ENCODE measurements around the gene RERE. TPM values are rescaled to one million over a fixed set of nuclear protein-coding genes. Genes with fewer than 3 reads are reported as not detected.
"Not testable (repeated sequence)": the region's sequence is repeated elsewhere in the genome, so short reads cannot be mapped to it uniquely, and the experiment has no call there.

The RERE gene
- total RNA-seq, 1 donor from 2014 or later, result 124 TPM

DNA sequence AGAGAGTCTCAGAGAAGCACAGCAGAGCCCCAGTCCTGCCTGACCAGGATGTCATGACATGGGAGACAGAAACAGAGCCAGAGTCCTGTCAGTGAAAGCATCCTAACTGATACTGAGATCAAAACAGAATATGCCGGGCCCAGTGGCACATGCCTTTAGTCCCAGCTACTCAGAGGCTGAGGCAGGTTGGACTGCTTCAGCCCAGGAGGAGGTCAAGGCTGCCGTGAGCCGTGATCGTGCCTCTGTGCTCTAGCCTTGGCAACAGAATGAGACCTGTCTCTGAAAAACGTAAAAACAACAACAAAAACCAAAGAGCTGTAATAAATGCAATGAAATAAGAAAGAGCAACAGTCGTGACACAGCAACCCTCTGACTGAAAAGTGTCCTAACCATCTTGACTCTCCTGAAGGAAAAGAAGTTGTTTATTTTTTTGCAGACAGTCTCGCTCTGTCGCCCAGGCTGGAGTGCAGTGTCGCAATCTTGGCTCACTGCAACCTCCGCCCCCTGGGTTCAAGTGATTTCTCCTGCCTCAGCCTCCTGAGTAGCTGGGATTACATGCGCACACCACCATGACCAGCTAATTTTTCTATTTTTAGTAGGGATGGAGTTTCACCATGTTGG is 310.3 kb downstream of the RERE start:
- H3K9ac ChIP-seq (ENCODE audit: low read length), result no peak overlapping the region
- H3K27me3 Mint-ChIP-seq (ENCODE audit: low read depth, unreplicated experiment), result no peaks in the 10 kb centered on the region
- FAIRE-seq (no peak), DNase-seq (ENCODE audit: low read depth) (no peak)
- no peak overlapping the region for H3K4me3 Mint-ChIP-seq (ENCODE audit: unreplicated experiment)
- peak overlapping the region; percentile 75 for H3K27ac Mint-ChIP-seq (ENCODE audit: unreplicated experiment)
- no peak overlapping the region for H2AFZ ChIP-seq (ENCODE audit: low read depth, low read length)
- H3K79me2 ChIP-seq (ENCODE audit: insufficient read depth, low read length), result peaks cover 2% of the 10 kb centered on the region
- H3K9me3 Mint-ChIP-seq (ENCODE audit: unreplicated experiment), result peaks cover 2% of the 10 kb centered on the region
- H3K36me3 ChIP-seq (ENCODE audit: insufficient read depth, low read length), result no peaks in the 10 kb centered on the region
- H4K20me1 ChIP-seq (ENCODE audit: insufficient read depth, low read length), result no peaks in the 10 kb centered on the region
- H3K4me3 ChIP-seq (ENCODE audit: insufficient read depth, low read depth, low read length), result no peak overlapping the region
- H3K9me3 ChIP-seq (ENCODE audit: insufficient read depth, low read depth, low read length), result no peaks in the 10 kb centered on the region
- peaks cover 10% of the 10 kb centered on the region for H3K4me1 ChIP-seq (ENCODE audit: insufficient read depth, low read length)
- no peak overlapping the region for H3K4me2 ChIP-seq (ENCODE audit: low read length)
- H3K27ac ChIP-seq (ENCODE audit: low read depth, low read length), result no peak overlapping the region
- TF ChIP-seq, protein P1, sequence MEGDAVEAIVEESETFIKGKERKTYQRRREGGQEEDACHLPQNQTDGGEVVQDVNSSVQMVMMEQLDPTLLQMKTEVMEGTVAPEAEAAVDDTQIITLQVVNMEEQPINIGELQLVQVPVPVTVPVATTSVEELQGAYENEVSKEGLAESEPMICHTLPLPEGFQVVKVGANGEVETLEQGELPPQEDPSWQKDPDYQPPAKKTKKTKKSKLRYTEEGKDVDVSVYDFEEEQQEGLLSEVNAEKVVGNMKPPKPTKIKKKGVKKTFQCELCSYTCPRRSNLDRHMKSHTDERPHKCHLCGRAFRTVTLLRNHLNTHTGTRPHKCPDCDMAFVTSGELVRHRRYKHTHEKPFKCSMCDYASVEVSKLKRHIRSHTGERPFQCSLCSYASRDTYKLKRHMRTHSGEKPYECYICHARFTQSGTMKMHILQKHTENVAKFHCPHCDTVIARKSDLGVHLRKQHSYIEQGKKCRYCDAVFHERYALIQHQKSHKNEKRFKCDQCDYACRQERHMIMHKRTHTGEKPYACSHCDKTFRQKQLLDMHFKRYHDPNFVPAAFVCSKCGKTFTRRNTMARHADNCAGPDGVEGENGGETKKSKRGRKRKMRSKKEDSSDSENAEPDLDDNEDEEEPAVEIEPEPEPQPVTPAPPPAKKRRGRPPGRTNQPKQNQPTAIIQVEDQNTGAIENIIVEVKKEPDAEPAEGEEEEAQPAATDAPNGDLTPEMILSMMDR (IDR thresholded peaks at IDR 0.05; ENCODE audit: insufficient read depth, low read depth, low read length), result no peak
- TF ChIP-seq EZH2 (IDR thresholded peaks at IDR 0.05; ENCODE audit: insufficient read depth, low read length), result no peak
- peaks cover 15% of the 10 kb centered on the region for H3K36me3 Mint-ChIP-seq (ENCODE audit: low read depth, unreplicated experiment)
- no peaks in the 10 kb centered on the region for H3K27me3 ChIP-seq (ENCODE audit: insufficient read depth, low read length)
- H3K4me1 Mint-ChIP-seq (ENCODE audit: low read depth, unreplicated experiment), result peaks cover 23% of the 10 kb centered on the region

DNA sequence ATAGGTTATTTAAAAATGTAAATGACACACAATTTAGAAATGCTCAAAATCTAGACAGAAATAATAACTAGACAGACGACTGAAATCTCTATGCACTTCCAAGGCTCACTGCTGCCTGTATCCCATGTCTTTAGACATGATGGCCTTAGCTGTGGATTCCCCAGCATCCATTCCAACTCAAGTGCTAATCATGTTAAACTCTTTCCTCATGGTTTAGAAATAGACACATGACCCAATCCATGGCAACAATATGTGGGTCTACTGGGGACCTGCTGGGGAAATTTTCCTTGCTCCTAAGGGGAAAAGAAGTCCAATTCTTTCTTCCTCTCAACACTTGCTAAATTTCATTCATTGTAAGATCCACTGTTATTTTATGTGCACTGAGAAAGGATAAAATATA is 311.0 kb downstream of the RERE start:
- Mint-ChIP-seq H3K4me1 (ENCODE audit: low read depth, unreplicated experiment) (peaks cover 23% of the 10 kb centered on the region), H3K4me3 (ENCODE audit: unreplicated experiment) (no peak overlapping the region), H3K27me3 (ENCODE audit: low read depth, unreplicated experiment) (no peaks in the 10 kb centered on the region), H3K27ac (ENCODE audit: unreplicated experiment) (peak overlapping the region; percentile 75), H3K36me3 (ENCODE audit: low read depth, unreplicated experiment) (peaks cover 12% of the 10 kb centered on the region), H3K9me3 (ENCODE audit: unreplicated experiment) (peaks cover 2% of the 10 kb centered on the region)
- Histone ChIP-seq H3K9me3 (ENCODE audit: insufficient read depth, low read depth, low read length) (no peaks in the 10 kb centered on the region), H3K4me2 (ENCODE audit: low read length) (no peak overlapping the region), H4K20me1 (ENCODE audit: insufficient read depth, low read length) (no peaks in the 10 kb centered on the region), H3K4me1 (ENCODE audit: insufficient read depth, low read length) (peaks cover 10% of the 10 kb centered on the region), H3K36me3 (ENCODE audit: insufficient read depth, low read length) (no peaks in the 10 kb centered on the region), H3K79me2 (ENCODE audit: insufficient read depth, low read length) (peaks cover 2% of the 10 kb centered on the region), H3K27ac (ENCODE audit: low read depth, low read length) (no peak overlapping the region), H3K27me3 (ENCODE audit: insufficient read depth, low read length) (no peaks in the 10 kb centered on the region), H2AFZ (ENCODE audit: low read depth, low read length) (no peak overlapping the region), H3K4me3 (ENCODE audit: insufficient read depth, low read depth, low read length) (no peak overlapping the region), H3K9ac (ENCODE audit: low read length) (no peak overlapping the region)
- TF ChIP-seq, protein P1 (IDR thresholded peaks at IDR 0.05; ENCODE audit: insufficient read depth, low read depth, low read length), result no peak
- TF ChIP-seq EZH2 (IDR thresholded peaks at IDR 0.05; ENCODE audit: insufficient read depth, low read length), result no peak
- DNase-seq (ENCODE audit: low read depth) (no peak), FAIRE-seq (no peak)

DNA sequence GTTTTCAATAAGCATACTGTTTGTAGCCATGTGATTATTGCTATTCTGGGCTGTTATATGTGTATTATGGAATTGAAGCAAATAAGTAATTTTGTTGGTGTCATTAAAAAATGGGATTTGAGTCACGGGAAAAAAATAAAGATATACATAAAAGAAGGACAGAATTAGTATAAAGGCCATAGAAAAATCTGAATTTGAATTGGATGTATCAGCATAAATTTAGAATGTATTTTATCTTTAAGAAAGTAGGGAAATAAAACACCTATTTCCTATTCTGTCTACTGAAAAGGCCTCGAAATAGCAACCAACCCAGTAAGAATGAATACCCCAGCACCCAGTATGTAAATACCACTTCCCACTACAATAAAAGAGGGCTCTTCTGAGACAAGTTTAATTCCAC is 313.6 kb downstream of the RERE start:
- Mint-ChIP-seq H3K4me1 (ENCODE audit: low read depth, unreplicated experiment) (peaks cover 3% of the 10 kb centered on the region), H3K9me3 (ENCODE audit: unreplicated experiment) (peaks cover 2% of the 10 kb centered on the region), H3K4me3 (ENCODE audit: unreplicated experiment) (no peak overlapping the region), H3K27me3 (ENCODE audit: low read depth, unreplicated experiment) (no peaks in the 10 kb centered on the region), H3K36me3 (ENCODE audit: low read depth, unreplicated experiment) (peaks cover 15% of the 10 kb centered on the region), H3K27ac (ENCODE audit: unreplicated experiment) (no peak overlapping the region)
- Histone ChIP-seq H3K27me3 (ENCODE audit: insufficient read depth, low read length) (no peaks in the 10 kb centered on the region), H3K4me2 (ENCODE audit: low read length) (no peak overlapping the region), H3K27ac (ENCODE audit: low read depth, low read length) (no peak overlapping the region), H2AFZ (ENCODE audit: low read depth, low read length) (no peak overlapping the region), H3K9ac (ENCODE audit: low read length) (no peak overlapping the region), H4K20me1 (ENCODE audit: insufficient read depth, low read length) (no peaks in the 10 kb centered on the region), H3K79me2 (ENCODE audit: insufficient read depth, low read length) (no peaks in the 10 kb centered on the region), H3K4me1 (ENCODE audit: insufficient read depth, low read length) (no peaks in the 10 kb centered on the region), H3K36me3 (ENCODE audit: insufficient read depth, low read length) (no peaks in the 10 kb centered on the region), H3K9me3 (ENCODE audit: insufficient read depth, low read depth, low read length) (no peaks in the 10 kb centered on the region), H3K4me3 (ENCODE audit: insufficient read depth, low read depth, low read length) (no peak overlapping the region)
- DNase-seq (ENCODE audit: low read depth) (no peak), FAIRE-seq (no peak)
- TF ChIP-seq, protein P1 (IDR thresholded peaks at IDR 0.05; ENCODE audit: insufficient read depth, low read depth, low read length), result no peak
- TF ChIP-seq EZH2 (IDR thresholded peaks at IDR 0.05; ENCODE audit: insufficient read depth, low read length), result no peak

DNA sequence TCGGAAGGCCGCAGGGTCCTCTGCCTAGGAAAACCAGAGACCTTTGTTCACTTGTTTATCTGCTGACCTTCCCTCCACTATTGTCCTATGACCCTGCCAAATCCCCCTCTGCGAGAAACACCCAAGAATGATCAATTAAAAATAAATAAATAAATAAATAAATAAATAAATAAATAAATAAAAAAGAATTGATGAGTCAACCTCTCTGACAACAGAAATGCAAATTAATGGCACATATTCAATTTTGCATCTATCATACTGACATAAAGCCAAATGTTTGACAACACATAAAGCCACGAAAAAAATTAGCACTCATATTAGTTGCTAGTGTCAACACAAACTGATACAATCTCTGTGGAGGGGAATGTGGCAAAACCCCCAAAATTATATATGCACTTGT is 314.5 kb downstream of the RERE start:
- H3K27ac ChIP-seq (ENCODE audit: low read depth, low read length); H3K4me2 ChIP-seq (ENCODE audit: low read length); H3K4me3 ChIP-seq (ENCODE audit: insufficient read depth, low read depth, low read length); H3K4me3 Mint-ChIP-seq (ENCODE audit: unreplicated experiment); H3K9me3 Mint-ChIP-seq (ENCODE audit: unreplicated experiment); H3K79me2 ChIP-seq (ENCODE audit: insufficient read depth, low read length); H3K27me3 ChIP-seq (ENCODE audit: insufficient read depth, low read length); H3K9me3 ChIP-seq (ENCODE audit: insufficient read depth, low read depth, low read length); H3K27ac Mint-ChIP-seq (ENCODE audit: unreplicated experiment); DNase-seq (ENCODE audit: low read depth); FAIRE-seq; H3K4me1 Mint-ChIP-seq (ENCODE audit: low read depth, unreplicated experiment); H3K36me3 ChIP-seq (ENCODE audit: insufficient read depth, low read length); H2AFZ ChIP-seq (ENCODE audit: low read depth, low read length); H3K27me3 Mint-ChIP-seq (ENCODE audit: low read depth, unreplicated experiment); H3K9ac ChIP-seq (ENCODE audit: low read length); H3K4me1 ChIP-seq (ENCODE audit: insufficient read depth, low read length); H4K20me1 ChIP-seq (ENCODE audit: insufficient read depth, low read length): not testable (repeated sequence)
- peaks cover 11% of the 10 kb centered on the region for H3K36me3 Mint-ChIP-seq (ENCODE audit: low read depth, unreplicated experiment)
